Endothelial cell of umbilical vein (primary cell): ENCODE results near the gene BEST2. TPM values are rescaled to one million over a fixed set of nuclear protein-coding genes. Genes with fewer than 3 reads are reported as not detected.

ENCODE experiments used
- BruUV-seq: library from RNA; stranded (reverse); fragments of 400-500 nt; replicated peaks from 2 replicates; lab custom pipeline; 2021; lab: Mats Ljungman, UMichigan
- CTCF ChIA-PET: fragments of 300-600, 350-600 bp; sonication (Branson Sonifier 250); formaldehyde crosslinking; loops from one replicate; lab custom pipeline; 2021; ENCODE audit warnings: antibody characterized with exemption, inconsistent platforms; lab: Charles Lee
- POLR2A ChIA-PET: fragments of 300-600, 350-600 bp; sonication (Branson Sonifier 250); formaldehyde crosslinking; loops from one replicate; lab custom pipeline; 2021; ENCODE audit warnings: antibody characterized with exemption, inconsistent platforms; lab: Charles Lee
- DNase-seq: peaks from one replicate; pipeline ENCODE4 v3.0.0-alpha.2; 2011; ENCODE audit warnings: low read depth, low spot score
- FAIRE-seq: peaks from 2 replicates; lab custom pipeline; 2011; peaks lifted over from hg19 to GRCh38; lab: Jason Lieb, UNC
- H2AFZ ChIP-seq: 2 replicates; pipeline ENCODE4 v1.6.0; 2012; ENCODE audit warnings: low read depth, low read length, control low read depth, inconsistent platforms
- H3K27ac ChIP-seq: 2 replicates; pipeline ENCODE4 v1.5.1; 2011; ENCODE audit warnings: low read depth, mild to moderate bottlenecking, control low read depth, low read length, moderate library complexity; ENCODE audit not compliant: insufficient read depth
- H3K27me3 ChIP-seq, 2 experiments: 2 replicates each; pipeline versions ENCODE4 v1.6.0 to v1.6.1; 2011; ENCODE audit warnings: low read length in 2 of 2, mixed read lengths in 1 of 2; ENCODE audit not compliant: control insufficient read depth in 2 of 2, insufficient read depth in 2 of 2
- H3K36me3 ChIP-seq, 2 experiments: 2 replicates in 1 of 2; 3 replicates in 1 of 2; pipeline ENCODE4 v1.5.1; 2011; ENCODE audit warnings: low read length in 2 of 2, mild to moderate bottlenecking in 1 of 2, moderate library complexity in 1 of 2; ENCODE audit not compliant: control insufficient read depth in 2 of 2, insufficient read depth in 2 of 2; ENCODE audit errors: extremely low read depth in 1 of 2
- H3K4me1 ChIP-seq: 3 replicates; pipeline ENCODE4 v1.5.1; 2011; ENCODE audit warnings: mild to moderate bottlenecking, low read length; ENCODE audit not compliant: control insufficient read depth, insufficient read depth; ENCODE audit errors: extremely low read depth
- H3K4me2 ChIP-seq: 2 replicates; pipeline ENCODE4 v1.6.1; 2011; ENCODE audit warnings: low read length, control low read depth, mixed read lengths; ENCODE audit not compliant: insufficient read depth
- H3K4me3 ChIP-seq, 3 experiments: fragments of 200-600 bp in 1 of 3; sonication (generic), shearing (Covaris generic) in 1 of 3; replicated peaks in 1 of 3; 2 replicates each; pipeline ENCODE4 v1.5.1; 2011 to 2016; ENCODE audit warnings: control low read depth in 3 of 3, low read length in 3 of 3, mild to moderate bottlenecking in 2 of 3, inconsistent platforms in 1 of 3, low read depth in 1 of 3, moderate library complexity in 1 of 3; ENCODE audit not compliant: insufficient read depth in 1 of 3
- H3K79me2 ChIP-seq: 2 replicates; pipeline ENCODE4 v1.6.0; 2012; ENCODE audit warnings: low read length, inconsistent platforms; ENCODE audit not compliant: control insufficient read depth, insufficient read depth
- H3K9ac ChIP-seq: replicated peaks from 2 replicates; pipeline ENCODE3; 2011; ENCODE audit warnings: low read length, control low read depth; ENCODE audit not compliant: insufficient read depth; ENCODE audit errors: extremely low read depth
- H3K9me1 ChIP-seq: replicated peaks from 3 replicates; pipeline ENCODE4 v1.6.0; 2011; ENCODE audit warnings: mild to moderate bottlenecking, low read length; ENCODE audit not compliant: control insufficient read depth, insufficient read depth; ENCODE audit errors: extremely low read depth
- H3K9me3 ChIP-seq: replicated peaks from 2 replicates; pipeline ENCODE4 v1.5.1; 2012; ENCODE audit warnings: low read length, inconsistent platforms; ENCODE audit not compliant: control insufficient read depth, insufficient read depth
- H4K20me1 ChIP-seq: replicated peaks from 2 replicates; pipeline ENCODE3; 2011; ENCODE audit warnings: mild to moderate bottlenecking, low read length; ENCODE audit not compliant: control insufficient read depth, insufficient read depth; ENCODE audit errors: extremely low read depth
- GATA2 ChIP-seq: IDR thresholded peaks from 2 replicates; pipeline ENCODE4 v1.7.0; 2011; ENCODE audit warnings: low read depth, mild to moderate bottlenecking, moderate library complexity, mixed read lengths, low read length; ENCODE audit not compliant: insufficient read length, insufficient read depth
- JUN ChIP-seq: IDR thresholded peaks from 2 replicates; pipeline ENCODE4 v1.6.1; 2011; ENCODE audit warnings: borderline replicate concordance, low read depth; ENCODE audit not compliant: insufficient read length, insufficient read depth
- POLR2A ChIP-seq: IDR thresholded peaks from 2 replicates; pipeline ENCODE4 v1.6.1; 2012; ENCODE audit warnings: low read depth, mild to moderate bottlenecking, control low read depth, low read length
- POLR2AphosphoS5 ChIP-seq: IDR thresholded peaks from 2 replicates; pipeline ENCODE4 v1.6.1; 2012; ENCODE audit warnings: low read depth, mild to moderate bottlenecking, control low read depth, low read length, moderate library complexity; ENCODE audit not compliant: insufficient read depth
- dilution Hi-C: fragments of 300-500 bp; cut with MboI; formaldehyde crosslinking; loops from one replicate; pipeline ENCODE4 v1.15.0; 2019; ENCODE audit warnings: low sequenced_read_pairs; ENCODE audit not compliant: extremely low pct_ligation_motif_present
- intact Hi-C: fragments of 100-400 bp; cut with micrococcal nuclease; formaldehyde crosslinking; loops from one replicate; pipeline ENCODE4 v1.10.0; 2022
- polyA plus RNA-seq, 4 experiments: library from polyadenylated mRNA; depleted of rRNA in 3 of 4; stranded (reverse) in 3 of 4; unstranded in 1 of 4; fragments of >200 nt; gene quantifications; 2 replicates each; pipeline versions ENCODE4 v1.2.1 to v1.2.3, GENCODE V29; 2011 to 2012; ENCODE audit warnings: missing spikeins in 1 of 4
- total RNA-seq: library from RNA; stranded (reverse); gene quantifications from 2 replicates; pipeline ENCODE4 v1.2.3, GENCODE V29; 2021
- TF ChIP-seq, protein P1 (sequence below): IDR thresholded peaks from 2 replicates; pipeline ENCODE4 v1.6.1; 2011; ENCODE audit not compliant: insufficient read depth, insufficient read length
- TF ChIP-seq, protein P2 (sequence below), 2 donors: IDR thresholded peaks; 1 replicate in 1 of 2; 2 replicates in 1 of 2; pipeline ENCODE4 v1.5.1; 2011; ENCODE audit warnings: low read length in 2 of 2, mild to moderate bottlenecking in 2 of 2, moderate library complexity in 2 of 2, control low read depth in 1 of 2, inconsistent platforms in 1 of 2, low read depth in 1 of 2; ENCODE audit not compliant: insufficient read depth in 1 of 2; ENCODE audit errors: extremely low read depth in 1 of 2

Gene BEST2
- total and polyA plus RNA-seq, 2 donors (not counting 3 experiments of a cell fraction or from before 2014, with no cell fraction given): not detected

DNA sequence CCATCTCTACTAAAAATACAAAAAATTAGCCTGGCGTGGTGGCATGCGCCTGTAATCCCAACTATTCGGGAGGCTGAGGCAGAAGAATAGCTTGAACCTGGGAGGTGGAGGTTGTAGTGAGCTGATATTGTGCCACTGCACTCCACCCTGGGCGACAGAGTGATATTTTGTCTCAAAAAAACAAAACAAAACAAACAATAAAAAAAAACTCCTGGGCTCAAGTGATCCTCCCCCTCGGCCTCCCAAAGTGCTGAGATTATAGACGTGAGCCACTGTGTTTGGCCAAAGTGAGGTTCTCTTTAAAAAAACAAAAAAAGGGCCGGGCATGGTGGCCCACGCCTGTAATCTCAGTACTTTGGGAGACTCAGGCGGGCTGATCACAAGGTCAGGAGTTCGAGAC, 35.9 kb downstream of the BEST2 start:
- no peaks in the 10 kb centered on the region for H3K9me3 ChIP-seq
- peaks cover 8% of the 10 kb centered on the region for H3K79me2 ChIP-seq
- H3K36me3 ChIP-seq: no peaks in the 10 kb centered on the region
- no peaks in the 10 kb centered on the region for H3K27me3 ChIP-seq
- no peak overlapping the region for H3K4me2 ChIP-seq
- H3K4me3 ChIP-seq: no peak overlapping the region
- no peaks in the 10 kb centered on the region for H4K20me1 ChIP-seq
- intact Hi-C loops (loop anchor here (10.0 kb wide), 1 partner anchor 147 kb away; the partner anchor contains the start of genes CALR and FARSA), dilution Hi-C loops (no loop called here)
- H3K9me1 ChIP-seq: no peaks in the 10 kb centered on the region
- ChIA-PET CTCF (interaction anchor here (1.3 to 4.7 kb wide), 3 partner anchors 9 to 27 kb away, joined by 3 to 48 read pairs (median 7); no protein-coding TSS in a partner anchor), POLR2A (no interaction called here)
- DNase-seq (no peak), FAIRE-seq (no peak)
- H2AFZ ChIP-seq: no peak overlapping the region
- peaks cover 31% of the 10 kb centered on the region for H3K4me1 ChIP-seq
- no peak for TF ChIP-seq GATA2
- TF ChIP-seq POLR2A: no peak
- TF ChIP-seq, protein P1, sequence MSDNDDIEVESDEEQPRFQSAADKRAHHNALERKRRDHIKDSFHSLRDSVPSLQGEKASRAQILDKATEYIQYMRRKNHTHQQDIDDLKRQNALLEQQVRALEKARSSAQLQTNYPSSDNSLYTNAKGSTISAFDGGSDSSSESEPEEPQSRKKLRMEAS: no peak
- TF ChIP-seq, protein P2, sequence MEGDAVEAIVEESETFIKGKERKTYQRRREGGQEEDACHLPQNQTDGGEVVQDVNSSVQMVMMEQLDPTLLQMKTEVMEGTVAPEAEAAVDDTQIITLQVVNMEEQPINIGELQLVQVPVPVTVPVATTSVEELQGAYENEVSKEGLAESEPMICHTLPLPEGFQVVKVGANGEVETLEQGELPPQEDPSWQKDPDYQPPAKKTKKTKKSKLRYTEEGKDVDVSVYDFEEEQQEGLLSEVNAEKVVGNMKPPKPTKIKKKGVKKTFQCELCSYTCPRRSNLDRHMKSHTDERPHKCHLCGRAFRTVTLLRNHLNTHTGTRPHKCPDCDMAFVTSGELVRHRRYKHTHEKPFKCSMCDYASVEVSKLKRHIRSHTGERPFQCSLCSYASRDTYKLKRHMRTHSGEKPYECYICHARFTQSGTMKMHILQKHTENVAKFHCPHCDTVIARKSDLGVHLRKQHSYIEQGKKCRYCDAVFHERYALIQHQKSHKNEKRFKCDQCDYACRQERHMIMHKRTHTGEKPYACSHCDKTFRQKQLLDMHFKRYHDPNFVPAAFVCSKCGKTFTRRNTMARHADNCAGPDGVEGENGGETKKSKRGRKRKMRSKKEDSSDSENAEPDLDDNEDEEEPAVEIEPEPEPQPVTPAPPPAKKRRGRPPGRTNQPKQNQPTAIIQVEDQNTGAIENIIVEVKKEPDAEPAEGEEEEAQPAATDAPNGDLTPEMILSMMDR (IDR thresholded peaks at IDR 0.05; ENCODE audit: extremely low read depth in 1 of 2, insufficient read depth in 1 of 2, low read depth in 1 of 2, low read length in 2 of 2): no peak
- TF ChIP-seq JUN: no peak
- TF ChIP-seq POLR2AphosphoS5: no peak
- no peak overlapping the region for H3K9ac ChIP-seq
- BruUV-seq: no TSS peak
- H3K27ac ChIP-seq: no peak overlapping the region
